T47D (cell line): ENCODE data around the gene ERP29.
"Not testable (repeated sequence)": the region's sequence is repeated elsewhere in the genome, so short reads cannot be mapped to it uniquely, and the experiment has no call there.

Experiments used
- DNase-seq, 2 experiments: peaks; one replicate each; pipeline versions ENCODE4 v3.0.0 to v3.0.0-alpha.2; 2011 to 2012; ENCODE audit warnings: low read depth in 1 of 2, low spot score in 1 of 2
- JUND ChIP-seq: IDR thresholded peaks from 2 replicates; pipeline ENCODE4 v1.6.1; 2012; ENCODE audit warnings: low read depth
- in situ Hi-C: cut with HindIII; loops from 2 replicates; pipeline ENCODE4 v1.10.0; 2016; ENCODE audit warnings: low sequenced_read_pairs, low pct_unique_long_range_greater_than_20kb

ERP29 gene

DNA sequence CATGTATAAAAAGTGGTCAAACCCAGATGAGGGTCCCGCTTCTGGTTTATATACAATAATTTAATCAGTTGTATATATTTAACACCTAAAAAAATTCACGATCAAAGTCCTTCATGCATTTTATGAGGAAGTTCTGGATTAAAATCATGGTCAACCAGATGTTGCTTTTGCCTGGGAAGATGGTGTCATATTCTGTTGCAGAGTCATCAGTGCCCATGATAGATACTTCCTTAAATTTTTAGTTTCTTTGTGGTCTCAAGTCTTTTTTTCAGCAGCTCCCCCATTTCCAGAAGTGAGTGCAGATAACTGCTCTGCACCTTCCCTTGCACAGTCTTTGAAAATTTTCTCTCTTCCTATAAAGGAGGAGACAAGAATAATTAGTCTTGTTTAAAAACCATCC, 16.1 kb downstream of the ERP29 start:
- no peak for TF ChIP-seq JUND
- in situ Hi-C loops: no loop called here
- DNase-seq: no peak

DNA sequence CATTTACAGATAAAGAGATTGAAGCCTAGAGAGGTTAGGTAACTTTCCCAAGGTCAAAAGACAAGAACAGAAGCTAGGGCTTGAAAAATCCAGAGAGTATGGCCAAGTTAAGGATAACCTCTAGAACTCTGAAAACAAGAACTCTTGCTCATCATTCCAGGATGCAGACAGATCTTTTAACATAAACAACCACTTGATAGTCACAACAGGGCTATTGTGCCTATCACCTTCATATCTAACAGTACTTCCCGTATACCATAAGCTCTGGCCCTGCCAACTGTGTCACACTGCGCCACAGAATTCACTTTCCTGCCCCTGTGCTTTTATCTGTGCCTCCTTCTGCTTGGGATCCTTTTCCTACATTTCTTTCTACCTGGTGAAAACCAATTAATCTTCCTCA, 18.2 kb downstream of the ERP29 start:
- no peak for TF ChIP-seq JUND
- DNase-seq: no peak
- in situ Hi-C loops: no loop called here

DNA sequence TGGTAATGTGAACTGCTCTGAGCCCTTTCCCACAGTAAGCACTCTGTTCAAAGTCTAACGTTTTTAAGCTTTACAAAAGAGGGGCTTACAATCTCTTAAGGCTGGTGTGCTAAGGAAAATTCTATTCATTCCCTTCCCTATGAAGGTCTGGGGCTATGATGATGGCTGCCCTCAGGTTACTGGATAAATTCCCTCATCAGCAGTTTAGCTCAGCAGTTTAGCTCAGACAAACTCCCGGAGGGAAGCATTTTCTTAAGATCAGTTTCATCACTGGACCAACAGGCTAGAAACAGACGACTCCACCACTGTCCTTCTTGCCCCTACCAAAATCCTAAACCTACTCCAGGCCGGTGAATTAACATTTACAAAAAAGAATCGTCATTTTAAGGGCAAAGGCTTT, 19.1 kb downstream of the ERP29 start:
- in situ Hi-C loops: no loop called here
- no peak for TF ChIP-seq JUND
- DNase-seq: no peak

DNA sequence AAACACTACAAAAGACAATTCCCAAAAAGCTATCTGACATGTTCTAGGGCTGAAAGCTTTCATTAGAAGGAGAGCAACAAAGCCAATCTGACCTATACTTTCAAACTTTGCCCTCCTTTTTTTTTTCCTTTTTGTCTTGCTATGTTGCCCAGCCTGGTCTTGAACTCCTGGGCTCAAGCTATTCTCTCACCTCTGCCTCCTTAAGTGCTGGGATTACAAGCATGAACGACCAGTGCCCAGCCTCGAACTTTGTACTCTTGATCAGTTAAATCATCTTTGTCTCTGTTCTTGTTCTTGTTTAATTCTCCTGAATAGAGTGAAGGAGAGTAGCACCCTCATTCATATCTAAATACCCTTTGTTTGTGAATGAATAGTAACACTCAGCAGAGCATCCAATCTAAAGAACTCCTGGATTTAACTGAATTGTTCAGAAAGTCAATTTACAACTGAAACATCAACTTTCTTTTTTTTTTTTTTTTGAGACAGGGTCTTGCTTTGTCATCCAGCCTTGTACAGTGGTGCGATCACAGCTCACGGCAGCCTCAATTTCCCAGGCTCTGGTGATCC, 22.1 kb downstream of the ERP29 start:
- DNase-seq: no peak
- in situ Hi-C loops: no loop called here
- no peak for TF ChIP-seq JUND

DNA sequence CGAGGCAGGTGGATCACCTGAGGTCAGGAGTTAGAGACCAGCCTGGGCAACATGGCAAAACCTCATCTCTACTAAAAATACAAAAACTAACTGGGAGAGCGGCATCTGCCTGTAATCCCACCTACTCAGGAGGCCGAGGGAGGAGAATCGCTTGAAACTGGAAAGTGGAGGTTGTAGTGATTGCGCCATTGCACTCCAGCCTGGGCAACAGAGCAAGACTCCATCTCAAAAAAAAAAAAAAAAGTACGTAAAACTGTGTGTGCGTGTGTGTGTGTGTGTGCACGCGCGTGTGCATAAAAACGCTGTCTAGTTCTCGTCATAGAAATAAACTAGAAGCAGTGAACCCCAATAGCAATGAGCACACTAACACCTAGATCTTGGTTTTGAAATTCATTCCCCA, 23.4 kb downstream of the ERP29 start:
- DNase-seq, in situ Hi-C loops: not testable (repeated sequence)

DNA sequence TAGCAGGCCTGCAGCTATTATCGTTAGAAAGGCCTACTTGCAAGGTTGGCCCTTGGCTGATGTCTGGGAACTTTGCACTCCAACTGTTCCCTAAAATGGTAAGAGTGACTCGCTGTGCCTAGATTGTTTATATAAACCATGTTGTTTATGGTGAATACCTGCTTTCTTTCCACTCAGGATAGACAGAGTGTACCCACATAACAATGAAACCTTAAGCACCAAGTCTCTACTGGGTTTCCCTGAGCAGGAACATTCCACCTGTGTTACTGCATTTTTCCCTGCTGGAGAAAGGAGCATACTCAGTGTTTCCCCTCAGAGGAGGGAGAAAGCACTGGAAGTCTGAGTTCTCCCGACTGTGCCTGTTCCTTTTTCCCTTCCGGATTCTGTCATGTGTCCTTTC, 32.8 kb downstream of the ERP29 start:
- in situ Hi-C loops: no loop called here
- TF ChIP-seq JUND: no peak

DNA sequence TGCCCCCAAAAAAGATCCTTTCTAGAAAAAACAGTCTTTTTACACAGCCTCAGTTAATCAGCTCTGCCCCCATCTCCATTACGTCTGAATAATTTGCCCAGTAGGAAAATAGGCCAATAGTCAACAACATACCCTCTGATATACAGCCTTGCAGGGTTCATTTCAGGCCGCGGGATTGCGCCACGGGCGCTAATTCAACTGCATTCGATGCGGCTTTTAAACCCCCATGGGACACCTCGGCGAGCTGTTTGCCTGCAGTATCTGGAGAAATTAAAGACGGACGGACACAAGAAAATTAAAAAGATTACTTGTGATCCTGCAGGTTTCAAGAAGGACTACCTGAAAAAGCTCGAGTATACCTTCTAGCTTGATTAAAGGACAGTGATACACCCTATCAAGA, 36.1 kb downstream of the ERP29 start:
- no peak for TF ChIP-seq JUND
- in situ Hi-C loops: no loop called here
- no peak for DNase-seq

More for the DNA sequence above, 32.8 kb downstream of the ERP29 start:
- DNase-seq: no peak

DNA sequence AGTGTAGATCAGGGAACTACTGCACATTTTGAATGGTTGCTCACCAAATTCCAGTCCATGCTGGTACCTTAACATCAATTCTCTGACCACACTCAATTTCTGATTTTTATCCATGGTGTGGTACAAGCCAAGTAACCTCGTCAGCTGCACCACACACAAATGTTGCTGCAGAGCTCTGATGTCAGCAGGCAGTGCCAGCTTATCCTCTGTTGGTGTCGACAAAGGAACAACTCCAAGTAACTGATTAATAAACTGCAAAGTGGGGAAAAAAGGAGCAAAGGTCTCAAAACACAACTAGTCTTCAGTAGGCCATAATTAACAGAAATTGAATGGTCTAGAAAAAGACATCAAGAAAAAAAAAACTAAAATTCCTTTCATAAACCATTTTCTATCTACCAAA, 47.9 kb downstream of the ERP29 start:
- TF ChIP-seq JUND: no peak
- in situ Hi-C loops: no loop called here
- DNase-seq: no peak

DNA sequence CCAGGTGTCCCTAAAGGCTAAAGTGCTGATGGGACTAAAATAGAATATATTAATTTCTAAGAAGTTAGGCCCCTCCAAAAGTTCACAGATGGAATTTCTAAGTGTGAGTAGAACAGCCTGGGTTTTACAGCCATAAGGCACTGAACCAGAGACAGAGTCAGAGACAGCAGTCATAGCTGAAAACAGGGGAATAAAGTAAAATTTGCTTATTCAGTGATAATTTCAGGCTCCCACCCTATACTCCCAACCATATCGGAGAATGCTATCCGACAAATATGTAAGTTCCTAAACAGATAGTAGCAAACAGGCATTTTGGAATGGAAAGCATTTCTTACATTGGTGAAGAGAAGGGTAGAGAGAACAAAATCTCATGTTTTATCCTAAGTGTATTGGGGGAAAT, 50.0 kb downstream of the ERP29 start:
- in situ Hi-C loops: no loop called here
- no peak for DNase-seq

DNA sequence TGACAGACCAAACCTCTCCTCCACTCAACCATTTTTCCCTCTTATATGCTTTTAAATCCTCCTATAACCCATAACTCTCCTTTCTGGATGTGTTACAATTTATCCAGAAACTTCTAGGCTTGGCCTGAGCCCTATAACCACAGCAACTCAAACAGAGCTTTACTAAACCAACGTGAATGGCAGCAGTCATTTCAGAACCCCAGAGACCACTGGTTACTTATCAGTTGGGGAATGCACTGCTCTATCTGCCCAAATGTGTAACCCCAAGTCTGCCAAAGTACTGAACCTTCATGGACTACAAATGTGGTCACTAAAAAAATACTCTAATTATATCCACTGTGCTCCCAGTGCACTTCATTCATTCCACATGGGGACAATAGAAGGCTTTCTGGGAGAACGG, 53.3 kb downstream of the ERP29 start:
- TF ChIP-seq JUND: no peak
- no peak for DNase-seq
- in situ Hi-C loops: no loop called here

More for the DNA sequence above, 50.0 kb downstream of the ERP29 start:
- no peak for TF ChIP-seq JUND
